GM21367 (cell line): ENCODE data around the gene LRRC73.
"Not testable (repeated sequence)": the region's sequence is repeated elsewhere in the genome, so short reads cannot be mapped to it uniquely, and the experiment has no call there.

Experiments used
- ATAC-seq: cut with Tn5 transposase; IDR thresholded peaks from one replicate; pipeline ENCODE4 v1.9.1; 2021; ENCODE audit not compliant: unreplicated experiment

Gene LRRC73

DNA sequence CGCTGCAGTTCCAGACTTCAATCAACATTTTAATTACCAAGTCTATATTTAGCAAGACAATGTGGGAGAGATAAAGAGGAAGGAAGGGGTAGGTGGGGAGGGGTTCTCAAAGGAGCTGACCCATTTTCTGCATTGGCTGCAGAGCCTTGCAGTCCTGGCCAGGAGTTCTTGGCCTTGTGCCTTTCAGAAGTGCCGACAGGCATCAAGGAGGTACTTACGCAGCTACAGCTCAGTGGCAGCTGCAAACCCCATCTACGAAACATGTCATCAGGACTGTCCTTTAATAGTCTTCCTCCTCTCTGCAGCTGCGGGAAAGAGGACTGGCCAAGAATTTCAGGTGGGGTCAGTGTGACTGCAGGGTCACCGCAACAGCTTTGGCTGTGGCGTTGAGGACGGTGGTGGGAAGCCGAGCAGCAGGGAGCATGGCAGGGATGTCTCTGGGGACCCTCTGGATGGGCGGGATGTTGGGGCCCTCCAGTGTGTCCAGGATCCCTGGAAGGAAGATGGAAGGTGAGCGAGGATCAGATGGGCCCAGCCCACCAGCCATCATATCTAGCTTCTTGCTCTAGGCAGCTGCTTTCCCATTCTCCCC lies 1.8 kb upstream of the LRRC73 start:
- no peak for ATAC-seq

DNA sequence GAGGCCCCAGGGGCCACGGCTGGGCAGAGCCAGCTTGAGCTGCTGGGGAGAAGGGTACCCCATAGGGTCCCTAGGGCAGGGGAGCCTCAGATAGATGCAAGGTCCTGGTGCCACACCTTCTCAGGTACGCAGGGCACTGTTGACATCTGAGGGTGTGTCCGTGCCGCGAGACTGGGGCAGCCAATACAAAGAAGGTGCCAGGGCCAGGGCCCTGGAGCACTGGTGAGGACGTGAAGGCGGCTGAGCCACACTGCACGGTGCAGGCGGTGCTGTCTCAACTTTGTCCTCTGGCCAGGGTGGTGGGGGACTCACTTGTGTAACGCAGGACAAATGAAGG lies 649 bp upstream of the LRRC73 start:
- no peak for ATAC-seq

DNA sequence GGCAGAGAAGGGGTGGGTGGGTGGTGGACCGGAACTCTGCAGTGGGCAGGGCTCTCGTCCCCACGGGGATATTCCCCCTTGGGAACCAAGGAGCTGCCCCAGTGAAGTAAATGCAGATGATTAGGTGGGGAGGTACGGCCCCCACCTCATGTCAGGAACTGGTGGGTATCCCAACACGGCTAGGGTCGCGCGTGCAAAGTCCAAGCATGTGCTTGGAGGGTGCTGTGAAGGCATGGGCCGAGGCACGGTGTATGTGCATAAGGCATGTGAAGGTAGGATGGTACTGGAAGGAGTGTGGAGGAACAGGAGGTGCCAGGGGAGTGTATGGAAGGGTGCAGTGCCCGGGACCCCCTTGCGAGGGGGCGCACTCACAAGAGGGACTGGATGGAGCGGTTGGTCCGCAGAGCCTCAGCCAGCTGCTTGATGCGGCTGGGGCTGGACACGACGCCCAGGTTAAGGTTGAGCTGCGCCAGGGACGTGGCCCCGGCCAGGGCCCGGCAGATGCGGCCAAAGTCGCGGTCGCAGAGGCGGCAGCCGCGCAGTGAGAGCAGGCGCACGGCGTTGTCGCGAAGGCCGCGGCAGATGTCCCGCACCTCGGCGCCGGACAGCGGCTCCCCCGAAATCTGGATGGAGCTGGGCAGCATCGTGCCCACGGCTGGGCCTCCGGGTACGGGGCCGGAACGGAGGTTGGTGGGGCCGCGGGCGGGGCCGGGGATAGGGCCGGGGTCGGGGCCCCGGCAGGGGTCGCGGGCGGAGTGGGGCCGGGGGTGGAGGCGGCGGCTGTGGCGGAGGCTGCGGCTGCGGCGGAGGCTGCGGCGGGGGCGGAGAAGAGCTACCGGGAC lies 783 bp downstream of the LRRC73 start:
- no peak for ATAC-seq

DNA sequence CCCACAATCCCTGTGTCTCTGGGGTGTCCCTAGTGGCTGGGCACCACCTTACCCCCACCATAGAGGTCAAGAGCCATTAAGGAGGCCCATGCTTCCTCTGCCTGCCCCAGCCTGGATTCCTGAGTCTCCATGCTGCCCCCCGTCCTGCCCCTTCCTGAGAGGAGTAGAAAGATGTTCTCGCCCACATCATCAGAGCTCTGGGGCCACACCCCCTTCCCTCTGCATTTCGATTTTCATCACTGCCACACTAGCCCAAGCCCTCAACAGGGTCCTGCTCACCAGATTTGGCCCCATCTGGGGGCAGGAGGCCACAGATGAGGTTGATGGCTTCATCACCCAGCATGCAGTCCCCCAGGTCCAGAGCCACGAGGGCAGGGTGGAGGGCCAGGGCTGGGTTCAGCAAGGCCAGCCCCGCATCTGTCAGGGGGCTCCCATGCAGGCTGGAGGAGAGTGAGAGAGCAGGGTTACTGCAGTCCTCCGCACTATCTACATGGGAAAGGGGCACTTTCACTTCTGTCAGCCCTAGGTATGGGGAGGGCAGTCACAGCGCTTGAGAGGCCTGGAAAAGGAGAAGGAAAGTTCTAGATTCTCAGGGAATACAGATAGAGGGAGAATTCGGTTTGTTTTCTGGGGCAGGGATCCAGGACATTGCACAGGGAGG lies 1.5 kb downstream of the LRRC73 start:
- no peak for ATAC-seq

DNA sequence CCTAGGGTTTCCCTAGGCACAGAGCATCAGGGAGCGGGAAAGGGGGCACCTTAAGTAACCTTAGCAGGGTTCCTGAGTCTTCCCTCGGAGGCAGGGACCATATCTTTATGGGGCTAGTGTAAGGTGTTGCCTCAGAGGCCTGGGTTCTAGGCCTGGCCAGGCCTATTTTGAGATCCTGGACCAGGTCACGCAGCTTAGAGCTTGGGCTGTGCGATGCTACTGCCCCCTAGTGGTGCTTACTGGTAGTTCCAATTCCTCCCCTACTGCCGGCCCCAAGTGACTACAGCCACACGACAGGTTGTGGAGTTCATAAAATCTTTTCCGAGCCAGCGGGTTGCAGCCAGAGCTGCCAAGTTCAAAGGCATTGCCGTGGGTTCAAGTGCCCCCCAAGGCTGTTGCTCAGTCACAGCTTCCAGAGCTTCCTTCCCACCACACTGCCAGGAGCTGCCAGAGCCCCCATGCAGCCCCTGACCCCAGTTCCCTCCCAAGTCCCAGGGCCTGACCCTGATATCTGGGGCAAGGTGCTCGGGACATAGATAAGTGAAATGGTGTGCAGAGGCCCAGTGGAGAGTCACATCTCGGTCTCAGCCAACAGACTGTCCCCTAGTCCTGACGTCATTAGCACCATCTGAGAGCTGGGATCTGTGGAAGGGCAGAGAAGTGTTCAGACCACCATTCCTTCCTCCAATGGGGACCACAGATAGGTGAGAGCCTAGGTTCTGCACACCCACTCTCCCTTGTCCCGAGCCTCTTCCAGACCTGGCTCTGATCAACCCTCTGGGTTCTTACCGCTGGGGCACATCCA lies 3.3 kb downstream of the LRRC73 start:
- no peak for ATAC-seq

DNA sequence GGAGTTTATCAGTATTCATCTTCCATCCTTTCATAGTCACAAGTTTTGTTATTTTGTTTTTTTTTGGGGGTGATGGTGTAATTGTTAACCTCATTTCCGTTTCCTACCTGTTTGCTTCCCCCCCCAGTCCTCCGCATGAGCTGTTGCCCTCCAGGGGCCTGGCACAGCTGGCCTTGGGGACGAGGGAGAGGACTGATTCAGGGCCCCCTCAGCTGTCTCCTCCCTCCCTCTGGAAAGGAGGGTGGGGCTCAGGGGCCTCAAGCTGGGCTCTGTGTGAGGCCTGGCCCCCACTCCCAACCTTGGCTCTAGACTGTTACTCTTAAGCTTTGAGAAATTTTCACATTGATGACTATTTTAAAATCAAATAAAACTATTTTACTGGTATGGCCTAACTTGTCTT lies 4.0 kb downstream of the LRRC73 start:
- ATAC-seq = no peak

DNA sequence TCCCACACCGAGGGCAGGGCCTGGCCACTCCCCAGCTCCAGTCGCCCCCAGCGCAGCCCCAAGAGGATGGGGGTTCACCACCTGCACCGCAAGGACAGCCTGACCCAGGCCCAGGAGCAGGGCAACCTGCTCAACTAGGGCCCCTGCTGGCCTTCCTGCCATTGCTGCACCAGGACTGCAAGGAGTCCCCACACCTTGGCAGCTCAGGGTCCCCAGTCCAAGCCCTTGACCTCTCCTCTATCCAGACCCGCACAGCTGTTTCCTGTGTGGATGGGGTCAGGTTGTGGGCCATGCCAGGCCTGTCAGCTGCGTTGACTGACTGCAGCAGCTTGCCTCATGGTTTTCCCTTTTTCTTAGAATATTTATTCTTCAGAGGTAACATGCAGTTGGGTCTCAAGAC lies 4.4 kb downstream of the LRRC73 start:
- ATAC-seq = no peak

DNA sequence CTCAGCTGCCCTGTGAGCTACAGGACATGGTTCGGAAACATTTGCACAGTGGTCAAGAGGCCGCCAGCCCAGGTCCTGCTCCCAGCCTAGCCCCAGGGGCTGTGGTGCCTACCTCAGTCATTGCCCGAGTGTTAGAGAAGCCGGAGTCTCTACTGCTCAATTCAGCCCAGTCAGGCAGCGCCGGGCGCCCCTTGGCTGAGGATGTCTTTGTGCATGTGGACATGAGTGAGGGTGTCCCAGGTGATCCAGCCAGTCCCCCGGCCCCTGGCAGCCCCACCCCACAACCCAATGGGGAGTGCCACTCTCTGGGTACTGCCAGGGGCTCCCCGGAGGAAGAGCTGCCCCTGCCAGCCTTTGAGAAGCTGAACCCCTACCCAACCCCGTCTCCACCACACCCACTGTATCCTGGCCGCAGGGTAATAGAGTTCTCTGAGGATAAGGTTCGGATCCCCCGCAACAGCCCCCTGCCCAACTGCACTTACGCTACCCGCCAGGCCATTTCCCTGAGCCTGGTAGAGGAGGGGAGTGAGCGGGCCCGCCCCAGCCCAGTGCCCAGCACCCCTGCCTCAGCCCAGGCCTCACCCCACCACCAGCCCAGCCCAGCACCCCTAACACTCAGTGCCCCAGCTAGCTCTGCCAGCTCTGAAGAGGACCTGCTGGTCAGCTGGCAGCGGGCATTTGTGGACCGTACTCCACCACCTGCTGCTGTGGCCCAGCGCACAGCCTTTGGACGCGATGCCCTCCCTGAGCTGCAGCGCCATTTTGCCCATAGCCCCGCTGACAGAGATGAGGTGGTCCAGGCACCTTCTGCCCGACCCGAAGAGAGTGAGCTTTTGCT lies 5.2 kb downstream of the LRRC73 start:
- ATAC-seq = no peak

DNA sequence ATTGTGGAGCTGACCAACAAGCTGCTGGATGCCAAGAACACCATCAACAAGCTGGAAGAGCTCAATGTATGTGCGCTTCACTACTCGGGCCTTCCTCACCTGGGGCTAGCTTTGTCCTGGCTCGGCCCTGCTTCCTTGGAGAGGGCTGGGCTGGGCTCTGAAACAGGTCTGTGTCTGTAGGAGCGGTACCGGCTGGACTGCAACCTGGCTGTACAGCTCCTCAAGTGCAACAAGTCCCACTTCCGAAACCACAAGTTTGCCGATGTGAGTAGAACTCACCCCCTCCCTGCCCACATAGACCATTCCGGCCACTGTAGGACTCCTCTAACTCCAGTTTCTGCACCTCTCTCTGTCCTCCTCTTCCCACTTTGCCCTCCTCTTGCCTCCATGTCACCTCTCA lies 6.7 kb downstream of the LRRC73 start:
- no peak for ATAC-seq

DNA sequence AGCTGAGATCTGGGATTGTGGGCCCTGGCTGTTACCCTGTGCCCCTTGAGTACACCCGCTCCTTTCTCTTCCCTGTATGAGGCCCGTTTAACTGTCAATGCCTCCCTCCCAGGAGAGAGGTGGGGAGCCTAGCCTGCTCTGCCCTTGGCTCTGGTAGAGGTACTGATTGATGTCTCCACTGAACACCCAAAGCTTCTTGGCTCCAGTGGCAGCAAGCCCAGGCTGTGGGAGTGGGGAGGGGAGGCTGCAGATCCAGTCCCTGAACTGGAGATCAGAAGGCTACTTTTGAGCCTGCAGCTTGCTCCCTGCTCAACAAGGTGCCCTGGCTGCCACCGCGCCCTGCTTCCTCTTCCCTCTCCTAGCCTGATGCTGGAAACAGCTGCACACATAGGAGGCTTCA lies 7.5 kb downstream of the LRRC73 start:
- ATAC-seq = no peak

DNA sequence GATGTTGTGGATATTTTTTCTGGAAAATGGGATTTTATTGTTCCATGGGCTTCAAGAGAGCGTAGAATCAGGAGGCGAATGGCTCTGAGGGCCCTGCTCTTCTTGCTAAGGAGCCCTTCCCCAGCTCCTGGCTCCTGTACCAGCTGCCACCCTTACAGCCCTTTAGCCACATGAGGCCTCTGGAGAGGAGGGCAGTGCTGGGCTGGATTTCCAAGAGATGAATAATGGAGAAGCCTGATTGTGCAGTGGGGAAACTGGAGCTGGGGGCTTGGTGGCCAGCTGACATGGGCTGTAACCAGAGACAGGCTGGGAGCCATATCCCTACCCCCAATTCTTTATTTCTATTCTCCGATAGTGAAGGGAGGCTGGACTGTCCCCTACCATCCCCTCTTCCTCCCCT lies 9.2 kb downstream of the LRRC73 start:
- no peak for ATAC-seq

DNA sequence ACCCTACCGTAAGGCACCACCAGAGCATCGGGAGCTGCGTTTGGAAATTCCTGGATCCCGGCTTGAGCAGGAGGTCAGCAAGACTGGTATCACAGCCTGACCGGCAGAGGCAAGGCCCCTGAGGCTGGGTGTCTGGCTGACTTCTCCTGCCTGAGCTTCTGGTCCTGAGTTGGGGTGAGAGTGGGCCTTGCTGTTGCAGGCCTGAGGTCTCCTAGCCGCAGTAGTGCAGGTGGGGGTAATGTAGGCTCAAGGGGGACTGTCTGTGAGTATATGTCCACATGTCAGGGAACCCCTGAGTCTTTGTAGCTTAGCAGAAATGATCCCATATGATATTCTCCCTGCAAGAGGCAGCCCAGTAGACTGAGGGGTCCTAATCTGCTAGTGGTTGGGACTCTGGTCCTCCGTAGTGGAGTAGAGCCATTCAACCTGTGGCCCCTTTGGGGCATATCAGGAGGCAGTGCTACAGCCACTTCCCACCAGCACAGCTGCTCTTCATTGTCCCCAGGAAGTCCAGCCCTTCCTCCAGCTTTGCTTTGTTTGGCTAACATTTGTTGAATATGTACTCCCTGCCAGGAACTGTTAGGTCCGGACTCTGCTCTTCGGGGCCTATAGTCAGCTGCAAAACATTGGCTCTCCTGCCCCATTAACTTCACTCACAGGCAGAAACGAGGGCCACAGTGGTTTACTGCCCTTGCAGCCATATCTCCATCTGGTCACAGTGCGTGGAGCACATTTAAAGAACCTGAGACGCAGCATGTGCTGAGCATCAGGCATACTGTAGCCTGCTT lies 10.9 kb downstream of the LRRC73 start:
- ATAC-seq = no peak

DNA sequence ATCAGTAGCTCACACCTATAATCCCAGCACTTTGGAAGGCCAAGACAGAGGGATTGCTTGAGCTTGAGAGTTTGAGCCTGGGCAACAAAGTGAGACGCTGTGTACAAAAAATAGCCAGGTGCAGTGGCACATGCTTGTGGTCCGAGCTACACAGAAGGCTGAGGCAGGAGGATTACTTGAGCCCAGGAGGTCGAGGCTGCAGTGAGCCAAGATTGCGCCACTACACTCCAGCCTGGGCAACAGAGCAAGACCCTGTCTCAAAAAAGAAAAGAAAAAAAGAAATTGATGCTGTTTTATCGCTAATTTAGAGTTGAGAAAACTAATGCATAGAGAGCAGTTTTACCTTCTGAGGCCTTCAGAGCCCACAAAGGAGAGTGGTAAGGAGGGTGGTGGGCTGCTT lies 11.9 kb downstream of the LRRC73 start:
- ATAC-seq = not testable (repeated sequence)

DNA sequence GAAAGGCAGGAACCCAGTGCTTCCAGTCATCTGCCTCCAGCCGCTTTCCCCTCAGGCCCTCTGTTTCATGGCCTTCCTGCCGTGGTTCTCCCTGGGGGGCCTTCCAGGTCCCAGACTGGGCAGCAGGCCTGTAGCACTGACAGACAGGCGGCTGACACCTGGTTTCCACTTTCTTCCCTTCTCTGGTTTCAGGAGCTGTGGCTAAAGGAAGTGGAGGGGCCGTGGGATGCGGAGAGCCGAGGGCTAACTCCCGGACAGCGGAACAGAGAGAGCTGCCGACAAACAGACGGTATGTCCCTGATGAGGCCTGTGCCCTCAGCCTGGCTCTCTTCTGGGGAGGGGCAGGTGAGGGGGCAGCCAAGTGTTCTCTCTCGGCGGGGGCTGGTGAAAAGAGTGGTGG lies 12.5 kb downstream of the LRRC73 start:
- no peak for ATAC-seq

DNA sequence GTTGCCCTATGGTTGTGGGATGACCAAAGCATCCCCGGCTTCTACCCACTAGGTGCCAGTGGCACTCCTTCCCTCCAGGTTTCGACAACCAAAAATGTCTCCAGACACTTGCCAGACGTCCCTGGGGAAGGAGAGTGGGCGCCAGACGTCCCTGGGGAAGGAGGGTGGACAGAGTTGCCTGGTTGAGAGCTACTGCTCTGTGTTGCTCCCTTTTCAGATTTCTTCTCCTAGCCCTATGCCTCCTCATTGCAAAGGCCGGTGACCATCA lies 13.1 kb downstream of the LRRC73 start:
- ATAC-seq = no peak

DNA sequence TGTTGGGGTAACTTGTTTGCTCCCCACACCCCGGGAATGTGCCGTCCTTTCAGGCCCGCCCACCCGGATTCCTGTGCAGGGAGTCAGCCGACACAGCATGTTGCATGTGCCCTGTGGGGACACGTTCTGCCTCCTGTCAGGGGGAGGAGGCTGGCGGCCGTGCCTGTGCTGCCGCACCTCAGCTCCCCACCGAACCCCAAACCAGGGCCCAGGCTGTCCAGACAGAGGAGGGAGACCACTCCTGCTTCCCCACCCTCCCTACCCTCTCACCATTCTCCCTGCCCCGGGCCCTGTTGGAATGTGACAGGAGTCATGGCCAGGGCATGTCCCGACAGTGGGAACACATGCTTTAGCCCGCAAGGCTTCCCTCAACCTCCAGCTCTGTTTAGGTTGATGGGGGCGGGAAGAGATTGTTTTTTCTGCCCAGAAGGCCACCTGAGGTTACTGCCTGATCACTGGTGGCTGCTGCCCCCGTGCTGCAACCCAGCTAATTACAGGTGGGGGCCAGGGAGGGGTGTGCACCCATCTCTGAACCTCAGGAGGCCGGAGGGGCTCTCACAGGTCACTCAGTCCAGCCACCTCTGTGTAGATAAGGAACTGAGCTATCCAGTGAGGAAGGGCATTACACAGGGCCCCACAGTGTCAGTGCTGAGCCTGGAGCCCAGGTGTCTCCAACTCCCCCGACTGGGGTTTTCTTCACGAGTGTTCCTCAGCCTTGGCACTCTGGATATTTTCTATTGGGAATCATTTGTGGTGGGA lies 13.6 kb downstream of the LRRC73 start:
- ATAC-seq = no peak

DNA sequence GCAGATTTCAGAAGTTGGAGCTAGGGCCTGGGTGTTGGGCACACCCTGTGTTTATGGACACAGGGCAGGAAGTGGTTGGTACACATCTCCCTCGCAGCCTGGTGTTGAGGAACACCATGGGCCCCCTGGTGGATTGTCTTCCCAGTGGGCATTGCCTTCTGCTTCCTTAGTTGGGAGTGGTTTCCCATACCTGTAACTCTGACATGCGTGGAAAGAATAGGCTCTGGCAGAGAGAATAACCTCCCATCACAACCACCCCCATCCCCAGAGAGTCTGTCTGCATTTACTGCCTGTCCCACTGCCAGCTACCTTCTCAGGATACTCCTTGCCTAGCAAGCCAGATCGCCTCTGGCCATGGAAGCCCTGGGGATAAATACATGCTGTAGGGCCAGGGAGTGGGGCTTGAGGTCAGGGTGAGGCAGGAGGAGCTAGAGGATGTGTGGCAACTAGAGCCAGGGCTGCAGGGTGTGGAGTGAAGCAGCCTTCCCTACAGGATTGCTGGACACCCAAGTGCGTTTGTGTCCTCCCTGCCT lies 14.7 kb downstream of the LRRC73 start:
- ATAC-seq = no peak

DNA sequence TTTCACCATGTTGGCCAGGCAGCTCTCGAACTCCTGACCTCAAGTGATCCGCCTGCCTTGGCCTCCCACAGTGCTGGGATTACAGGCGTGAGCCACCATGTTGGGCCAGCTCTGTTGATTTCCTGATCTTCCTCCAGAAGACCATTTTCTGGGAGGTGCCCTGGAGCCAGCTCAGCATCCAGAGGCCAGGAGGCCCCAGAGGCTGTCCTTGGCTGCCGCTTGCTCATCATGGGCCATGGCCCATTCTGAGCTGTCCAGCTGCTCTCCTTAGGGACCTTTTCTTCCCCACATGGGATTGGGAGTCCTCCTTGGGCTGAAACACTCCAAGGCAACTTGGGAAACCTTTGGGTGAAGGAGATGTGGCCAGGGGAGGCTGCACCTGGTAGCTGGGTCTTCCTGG lies 15.4 kb downstream of the LRRC73 start:
- ATAC-seq = no peak

DNA sequence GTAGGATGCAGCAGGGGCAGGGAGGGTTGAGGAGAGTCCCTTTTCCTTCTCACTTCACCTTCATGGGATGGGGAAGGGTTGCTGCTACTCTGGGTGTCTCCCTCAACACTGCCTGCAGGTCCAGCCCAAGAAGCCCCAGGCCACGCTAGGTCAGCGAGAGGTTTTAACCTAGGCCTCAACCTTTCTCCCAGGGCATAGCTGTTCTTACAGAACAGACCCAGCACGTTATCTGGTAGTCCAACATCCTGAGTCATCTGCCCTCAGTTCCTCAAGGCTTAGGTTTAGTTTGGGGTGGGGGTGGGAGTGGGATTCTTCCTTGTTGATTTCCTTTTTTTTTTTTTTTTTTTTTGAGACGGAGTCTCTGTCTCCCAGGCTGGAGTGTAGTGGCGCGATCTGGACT lies 15.8 kb downstream of the LRRC73 start:
- no peak for ATAC-seq
